H1 (cell line): ENCODE results near the gene ACOT7. TPM values are rescaled to one million over a fixed set of nuclear protein-coding genes. Genes with fewer than 3 reads are reported as not detected.

Source experiments
- CTCF ChIA-PET: fragments of 300-600 bp; sonication (Branson Sonifier 250); formaldehyde crosslinking; loops from one replicate; lab custom pipeline; 2021; ENCODE audit not compliant: partially characterized antibody; lab: Charles Lee
- POLR2A ChIA-PET: fragments of 300-600 bp; sonication (Branson Sonifier 250); formaldehyde crosslinking; loops from one replicate; lab custom pipeline; 2021; ENCODE audit warnings: inconsistent platforms; ENCODE audit not compliant: partially characterized antibody; lab: Charles Lee
- DNase-seq, 2 experiments: peaks; one replicate each; pipeline versions ENCODE4 v3.0.0 to v3.0.0-alpha.2; 2010 to 2022; ENCODE audit warnings: low spot score in 2 of 2, low read depth in 1 of 2, mixed read lengths in 1 of 2
- FAIRE-seq: peaks from 2 replicates; lab custom pipeline; 2011; peaks lifted over from hg19 to GRCh38; lab: Jason Lieb, UNC
- H2AFZ ChIP-seq: 2 replicates; pipeline ENCODE4 v1.8.1; 2012; ENCODE audit warnings: low read length, inconsistent platforms
- H2AK5ac ChIP-seq: 2 replicates; pipeline ENCODE4 v1.6.1; 2013; ENCODE audit warnings: low read depth, low read length
- H2BK120ac ChIP-seq: replicated peaks from 2 replicates; pipeline ENCODE3; 2013; ENCODE audit warnings: low read depth, low read length, inconsistent platforms
- H2BK12ac ChIP-seq: 2 replicates; pipeline ENCODE4 v1.6.1; 2013; ENCODE audit warnings: low read depth, low read length
- H2BK15ac ChIP-seq: 2 replicates; pipeline ENCODE4 v1.6.1; 2013; ENCODE audit warnings: low read length
- H2BK20ac ChIP-seq: 2 replicates; pipeline ENCODE4 v1.6.1; 2013; ENCODE audit warnings: low read length
- H2BK5ac ChIP-seq: 2 replicates; pipeline ENCODE4 v1.6.1; 2013; ENCODE audit warnings: low read depth, low read length
- H3K14ac ChIP-seq: 2 replicates; pipeline ENCODE4 v1.6.1; 2013; ENCODE audit warnings: inconsistent platforms; ENCODE audit not compliant: insufficient read length
- H3K18ac ChIP-seq: 2 replicates; pipeline ENCODE4 v1.6.1; 2013; ENCODE audit warnings: low read length; ENCODE audit errors: extremely low read depth
- H3K23ac ChIP-seq: 2 replicates; pipeline ENCODE4 v1.6.1; 2013; ENCODE audit warnings: inconsistent platforms; ENCODE audit not compliant: insufficient read length
- H3K23me2 ChIP-seq: 2 replicates; pipeline ENCODE4 v1.6.1; 2013; ENCODE audit warnings: low read depth, low read length
- H3K27ac ChIP-seq: 2 replicates; pipeline ENCODE4 v1.6.1; 2011; ENCODE audit warnings: low read depth, low read length, inconsistent platforms
- H3K27me3 ChIP-seq, 4 experiments: replicated peaks in 1 of 4; 1 replicate in 1 of 4; 2 replicates in 3 of 4; pipeline versions ENCODE4 v1.6.1 to v1.8.1; 2011 to 2013; ENCODE audit warnings: low read length in 3 of 4, mild to moderate bottlenecking in 3 of 4, inconsistent platforms in 2 of 4, mixed read lengths in 2 of 4, moderate library complexity in 1 of 4; ENCODE audit not compliant: control insufficient read depth in 3 of 4, insufficient read depth in 3 of 4; ENCODE audit errors: extremely low read depth in 1 of 4
- H3K36me3 ChIP-seq, 4 experiments: 2 replicates each; pipeline versions ENCODE4 v1.6.1 to v1.8.1; 2011 to 2013; ENCODE audit warnings: mild to moderate bottlenecking in 4 of 4, low read length in 3 of 4, moderate library complexity in 2 of 4, control low read depth in 1 of 4, inconsistent platforms in 1 of 4; ENCODE audit not compliant: insufficient read depth in 4 of 4, control insufficient read depth in 2 of 4
- H3K4ac ChIP-seq: replicated peaks from 2 replicates; pipeline ENCODE3; 2013; ENCODE audit warnings: low read length, low read depth, mixed read lengths, inconsistent platforms; ENCODE audit not compliant: insufficient read length
- H3K4me1 ChIP-seq, 4 experiments: replicated peaks in 1 of 4; 1 replicate in 1 of 4; 2 replicates in 3 of 4; pipeline versions ENCODE4 v1.6.1 to v1.8.1; 2011 to 2013; ENCODE audit warnings: low read length in 3 of 4, inconsistent platforms in 2 of 4, mixed read lengths in 1 of 4; ENCODE audit not compliant: insufficient read depth in 4 of 4, control insufficient read depth in 3 of 4
- H3K4me2 ChIP-seq, 2 experiments: 2 replicates each; pipeline versions ENCODE4 v1.6.1 to v1.8.1; 2011 to 2013; ENCODE audit warnings: low read depth in 2 of 2, low read length in 2 of 2, control low read depth in 1 of 2, inconsistent platforms in 1 of 2, mild to moderate bottlenecking in 1 of 2; ENCODE audit not compliant: insufficient read depth in 1 of 2
- H3K4me3 ChIP-seq, 4 experiments: fragments of 200-600, 300-600 bp in 1 of 4; sonication (generic), shearing (Covaris generic), sonication (Bioruptor Twin) in 1 of 4; 2 replicates each; pipeline versions ENCODE4 v1.5.1 to v1.8.1; 2011 to 2016; ENCODE audit warnings: low read length in 4 of 4, low read depth in 3 of 4, control low read depth in 2 of 4, inconsistent platforms in 2 of 4, mild to moderate bottlenecking in 2 of 4, mixed read lengths in 1 of 4, moderate library complexity in 1 of 4; ENCODE audit not compliant: insufficient read depth in 2 of 4; ENCODE audit errors: extremely low read depth in 1 of 4
- H3K56ac ChIP-seq: replicated peaks from 2 replicates; pipeline ENCODE3; 2013; ENCODE audit warnings: low read depth, mild to moderate bottlenecking, mixed read lengths, low read length, inconsistent platforms; ENCODE audit not compliant: insufficient read length
- H3K79me1 ChIP-seq: 2 replicates; pipeline ENCODE4 v1.6.1; 2013; ENCODE audit warnings: low read depth, low read length, control low read depth
- H3K79me2 ChIP-seq, 2 experiments: 2 replicates each; pipeline versions ENCODE4 v1.6.1 to v1.8.1; 2012 to 2013; ENCODE audit warnings: low read length in 2 of 2, mild to moderate bottlenecking in 2 of 2, inconsistent platforms in 1 of 2; ENCODE audit not compliant: insufficient read depth in 2 of 2, control insufficient read depth in 1 of 2
- H3K9ac ChIP-seq, 4 experiments: replicated peaks in 1 of 4; 1 replicate in 1 of 4; 2 replicates in 3 of 4; pipeline versions ENCODE4 v1.6.1 to v1.8.1; 2011 to 2013; ENCODE audit warnings: low read depth in 3 of 4, low read length in 3 of 4, control low read depth in 2 of 4, mild to moderate bottlenecking in 2 of 4, moderate library complexity in 2 of 4, inconsistent platforms in 1 of 4; ENCODE audit errors: extremely low read depth in 1 of 4
- H3K9me3 ChIP-seq, 2 experiments: 2 replicates each; pipeline versions ENCODE4 v1.6.1 to v1.8.1; 2012 to 2013; ENCODE audit warnings: mild to moderate bottlenecking in 2 of 2, moderate library complexity in 2 of 2, control low read depth in 1 of 2, inconsistent platforms in 1 of 2, low read depth in 1 of 2, low read length in 1 of 2, mixed read lengths in 1 of 2; ENCODE audit not compliant: insufficient read depth in 2 of 2
- H4K20me1 ChIP-seq, 2 experiments: replicated peaks in 1 of 2; 2 replicates each; pipeline versions ENCODE3 to v1.8.1; 2011 to 2013; ENCODE audit warnings: inconsistent platforms in 2 of 2, low read length in 2 of 2, mild to moderate bottlenecking in 1 of 2; ENCODE audit not compliant: insufficient read depth in 2 of 2, control insufficient read depth in 1 of 2
- H4K5ac ChIP-seq: 2 replicates; pipeline ENCODE4 v1.6.1; 2013; ENCODE audit warnings: low read length, low read depth, mixed read lengths, inconsistent platforms; ENCODE audit not compliant: insufficient read length
- H4K8ac ChIP-seq: 2 replicates; pipeline ENCODE4 v1.8.0; 2013; ENCODE audit warnings: mild to moderate bottlenecking, moderate library complexity, low read length, inconsistent platforms; ENCODE audit not compliant: insufficient read depth; ENCODE audit errors: extremely low read depth
- H4K91ac ChIP-seq: replicated peaks from 2 replicates; pipeline ENCODE3; 2013; ENCODE audit warnings: low read length, mixed read lengths, inconsistent platforms; ENCODE audit not compliant: insufficient read length
- BCL11A ChIP-seq, 2 experiments: IDR thresholded peaks; one replicate each; pipeline ENCODE4 v1.6.1; 2011; ENCODE audit warnings: low read depth in 2 of 2, low read length in 2 of 2, mild to moderate bottlenecking in 2 of 2
- CBX5 ChIP-seq: fragments of 300-800, 300-1000 bp; sonication (generic); IDR thresholded peaks from 2 replicates; pipeline ENCODE4 v1.7.1; 2016; ENCODE audit warnings: antibody characterized with exemption, low read length, low read depth
- CEBPB ChIP-seq: IDR thresholded peaks from 2 replicates; pipeline ENCODE4 v1.6.1; 2012; ENCODE audit warnings: low read depth, low read length
- CHD2 ChIP-seq: IDR thresholded peaks from 2 replicates; pipeline ENCODE4 v1.6.1; 2012; ENCODE audit warnings: low read length, improper control_type of control experiment
- GTF2F1 ChIP-seq: IDR thresholded peaks from 2 replicates; pipeline ENCODE4 v1.6.1; 2012; ENCODE audit warnings: low read depth, low read length, improper control_type of control experiment, borderline replicate concordance
- JUN ChIP-seq: IDR thresholded peaks from 2 replicates; pipeline ENCODE4 v1.6.1; 2011; ENCODE audit warnings: low read depth, mild to moderate bottlenecking, improper control_type of control experiment, low read length
- KDM4A ChIP-seq: IDR thresholded peaks from one replicate; pipeline ENCODE4 v1.7.1; 2012; ENCODE audit warnings: low read depth, mild to moderate bottlenecking, moderate library complexity, low read length, inconsistent platforms; ENCODE audit not compliant: severe bottlenecking
- POU5F1 ChIP-seq: IDR thresholded peaks from 2 replicates; pipeline ENCODE4 v1.6.1; 2011; ENCODE audit warnings: low read depth, mild to moderate bottlenecking, low read length, moderate library complexity
- RBBP5 ChIP-seq: IDR thresholded peaks from 2 replicates; pipeline ENCODE4 v1.7.1; 2012; ENCODE audit warnings: low read depth, mild to moderate bottlenecking, inconsistent platforms, low read length, moderate library complexity, borderline replicate concordance
- SIRT6 ChIP-seq: IDR thresholded peaks from one replicate; pipeline ENCODE4 v1.7.1; 2012; ENCODE audit warnings: low read length, inconsistent platforms
- SUZ12 ChIP-seq: fragments of 200-600 bp; sonication (generic); IDR thresholded peaks from 2 replicates; pipeline ENCODE4 v1.6.1; 2012; ENCODE audit warnings: mild to moderate bottlenecking, inconsistent platforms, low read length, moderate library complexity, mixed read lengths
- WGBS, 2 experiments: shearing (Covaris generic) in 1 of 2; methylation state at CpG; one replicate each; pipeline versions ENCODE4 v1.1.6 to v1.1.7; 2013 to 2015; ENCODE audit warnings: low lambda C conversion rate in 2 of 2, mixed read lengths in 2 of 2, inconsistent platforms in 1 of 2, low coverage in 1 of 2, missing lambda C conversion rate in 1 of 2; ENCODE audit not compliant: insufficient replicate concordance in 2 of 2, insufficient coverage in 1 of 2, insufficient read length in 1 of 2; ENCODE audit errors: extremely low coverage in 1 of 2, missing lambda C conversion rate in 1 of 2; 5-methylcytosine and 5-hydroxymethylcytosine counted together
- polyA plus RNA-seq, 7 experiments: library from polyadenylated mRNA; depleted of rRNA in 3 of 7; stranded (reverse) in 5 of 7; unstranded in 2 of 7; fragments of >200 nt in 5 of 7; fragments of 200-250 nt in 2 of 7; gene quantifications; 1 replicate in 5 of 7; 2 replicates in 1 of 7; 4 replicates in 1 of 7; pipeline versions ENCODE4 v1.2.1 to v1.2.3, GENCODE V29; 2011 to 2013; ENCODE audit warnings: missing spikeins in 2 of 7, mixed read lengths in 2 of 7
- total RNA-seq: library from RNA; stranded (reverse); fragmentation: NEBNext Ultra II Directional; extraction: Animal tissue kit (Norgen Biotek cat#: 25700); gene quantifications from 2 replicates; pipeline ENCODE4 v1.2.1, GENCODE V29; 2021
- TF ChIP-seq, protein P1 (sequence below): IDR thresholded peaks from 2 replicates; pipeline ENCODE4 v1.6.1; 2012; ENCODE audit warnings: low read length, inconsistent platforms

Gene ACOT7
- total and polyA plus RNA-seq, 2 of the 8 experiments (the other 6 are each of a cell fraction or from before 2014, with no cell fraction given), result 151 to 214 TPM

DNA sequence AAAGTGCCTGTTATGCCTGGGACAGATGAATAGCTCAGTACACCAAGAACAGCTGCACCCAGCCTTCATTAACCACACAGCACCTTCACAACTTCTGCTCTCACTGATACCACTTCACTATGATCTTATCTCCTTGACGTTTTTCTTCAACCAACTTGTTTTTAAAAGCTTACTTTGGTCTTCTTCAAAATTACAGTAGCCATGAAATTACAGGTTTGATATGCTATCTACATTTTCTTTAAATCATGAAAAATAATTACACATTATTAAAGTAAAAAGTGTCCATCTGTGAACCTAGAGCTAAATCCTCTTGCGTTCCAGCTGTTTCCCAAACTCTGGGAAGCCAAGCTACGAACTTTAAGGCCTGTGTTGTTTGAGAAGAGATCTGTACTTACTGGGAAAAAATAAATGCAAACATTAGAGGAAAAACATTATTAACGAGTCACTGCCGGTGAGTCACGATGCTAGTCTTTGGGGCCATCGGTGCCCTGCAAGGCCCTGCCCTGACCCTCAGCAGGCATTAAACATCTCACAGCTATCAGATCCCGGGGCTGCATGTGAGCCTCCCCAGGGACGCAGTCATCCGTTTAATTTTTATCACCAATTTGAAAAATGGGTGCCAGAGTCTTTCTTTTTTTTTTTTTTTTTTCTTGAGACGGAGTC is 76.3 kb downstream of the ACOT7 start:
- Histone ChIP-seq H2AFZ (no peak overlapping the region), H3K27ac (no peak overlapping the region)
- WGBS, 2 experiments, result 89% methylated on average over 10 of the region's 11 CpGs; no CpG with 5 or more reads in 1 of the 2 experiments
- TF ChIP-seq, protein P1, sequence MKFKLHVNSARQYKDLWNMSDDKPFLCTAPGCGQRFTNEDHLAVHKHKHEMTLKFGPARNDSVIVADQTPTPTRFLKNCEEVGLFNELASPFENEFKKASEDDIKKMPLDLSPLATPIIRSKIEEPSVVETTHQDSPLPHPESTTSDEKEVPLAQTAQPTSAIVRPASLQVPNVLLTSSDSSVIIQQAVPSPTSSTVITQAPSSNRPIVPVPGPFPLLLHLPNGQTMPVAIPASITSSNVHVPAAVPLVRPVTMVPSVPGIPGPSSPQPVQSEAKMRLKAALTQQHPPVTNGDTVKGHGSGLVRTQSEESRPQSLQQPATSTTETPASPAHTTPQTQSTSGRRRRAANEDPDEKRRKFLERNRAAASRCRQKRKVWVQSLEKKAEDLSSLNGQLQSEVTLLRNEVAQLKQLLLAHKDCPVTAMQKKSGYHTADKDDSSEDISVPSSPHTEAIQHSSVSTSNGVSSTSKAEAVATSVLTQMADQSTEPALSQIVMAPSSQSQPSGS, result no peak
- TF ChIP-seq SUZ12 (no peak), POU5F1 (no peak), CHD2 (no peak), GTF2F1 (no peak), CEBPB (no peak), BCL11A (IDR thresholded peaks at IDR 0.05; ENCODE audit: low read depth in 2 of 2, low read length in 2 of 2) (no peak), JUN (no peak), KDM4A (no peak), CBX5 (no peak), SIRT6 (no peak), RBBP5 (no peak)

More for the DNA sequence above, 76.3 kb downstream of the ACOT7 start:
- Histone ChIP-seq H3K9me3 (no peaks in the 10 kb centered on the region), H3K79me1 (no peaks in the 10 kb centered on the region; the same call in 1 of the 2 replicates), H3K27me3 (no peaks in the 10 kb centered on the region), H3K4ac (no peak overlapping the region), H3K18ac (no peak overlapping the region), H2BK15ac (no peak overlapping the region), H4K5ac (no peak overlapping the region), H3K79me2 (no peaks in the 10 kb centered on the region), H3K4me3 (no peak overlapping the region), H3K23me2 (no peaks in the 10 kb centered on the region), H3K36me3 (peaks cover 0 to 13% (median 4%) of the 10 kb centered on the region in 4 experiments; a peak in 5 of 8 replicates), H3K4me2 (no peak overlapping the region), H3K56ac (no peak overlapping the region), H4K20me1 (peaks cover 0 to 3% of the 10 kb centered on the region in 2 experiments), H2BK5ac (no peak overlapping the region), H4K91ac (no peak overlapping the region), H2BK120ac (no peak overlapping the region), H2BK12ac (no peak overlapping the region), H3K23ac (no peak overlapping the region), H2BK20ac (no peak overlapping the region), H3K4me1 (no peaks in the 10 kb centered on the region), H3K9ac (no peak overlapping the region), H2AK5ac (no peak overlapping the region), H3K14ac (no peak overlapping the region), H4K8ac (no peak overlapping the region)
- no peak for FAIRE-seq
- CTCF ChIA-PET, result interaction anchor here (0.7 to 3.4 kb wide), 12 partner anchors 9 to 97 kb away, joined by 3 to 17 read pairs (median 4); no protein-coding TSS in a partner anchor
- DNase-seq, result no peak
- POLR2A ChIA-PET, result no interaction called here
